Right lobe of liver (tissue), 4 donors: ENCODE data around the gene YTHDF2.

Experiments used
- CTCF ChIP-seq, 4 donors: fragments of 200-600 bp in 3 of 4; fragments of 450-650 bp in 1 of 4; IDR thresholded peaks; one replicate each; pipeline versions ENCODE4 v1.5.1 to v1.8.0; 2016 to 2022; ENCODE audit warnings: antibody characterized with exemption in 4 of 4, mild to moderate bottlenecking in 2 of 4
- POLR2A ChIP-seq: fragments of 450-650 bp; IDR thresholded peaks from one replicate; pipeline ENCODE4 v1.6.1; 2017; ENCODE audit warnings: antibody characterized with exemption, mild to moderate bottlenecking
- donor health status: DM: no; HTN: no; CAD: no.
- donor health status: DM: no; HTN: no; CAD: no.
- donor health status: DM: no; HTN: yes; CAD: no.

- TF ChIP-seq CTCF (IDR thresholded peaks at IDR 0.05) (no peak), POLR2A (no peak)
These were observed 52.7 kb downstream of the YTHDF2 start for GRCh38 chr1:28789412-28789811.
